MCF 10A (cell line): ENCODE measurements around the gene WDR5. TPM values are rescaled to one million over a fixed set of nuclear protein-coding genes. Genes with fewer than 3 reads are reported as not detected.

ENCODE experiments used
- BruUV-seq: library from RNA; stranded (reverse); fragments of 400-500 nt; replicated peaks from 2 replicates; lab custom pipeline; 2021; lab: Mats Ljungman, UMichigan
- CTCF ChIA-PET: fragments of 300-600 bp; sonication (Branson Sonifier 250); formaldehyde crosslinking; extraction: SDS; loops from one replicate; lab custom pipeline; 2021; ENCODE audit warnings: antibody characterized with exemption, inconsistent platforms; lab: Yijun Ruan, JAX
- POLR2A ChIA-PET: fragments of 300-600, 350-650 bp; sonication (Branson Sonifier 250); formaldehyde crosslinking; extraction: SDS; loops from one replicate; lab custom pipeline; 2020; ENCODE audit warnings: antibody characterized with exemption, inconsistent platforms; lab: Yijun Ruan, JAX
- DNase-seq: peaks from one replicate; pipeline ENCODE4 v3.0.0-alpha.2; 2018; ENCODE audit not compliant: unreplicated experiment
- H3K27ac Mint-ChIP-seq: one replicate; pipeline ENCODE4 v1.8.0; 2022; ENCODE audit warnings: mild to moderate bottlenecking, low read depth, mixed read lengths; ENCODE audit not compliant: unreplicated experiment
- H3K27me3 Mint-ChIP-seq: one replicate; pipeline ENCODE4 v1.8.0; 2022; ENCODE audit warnings: mixed read lengths; ENCODE audit not compliant: insufficient read depth, unreplicated experiment
- H3K36me3 Mint-ChIP-seq: one replicate; pipeline ENCODE4 v1.8.0; 2022; ENCODE audit warnings: mild to moderate bottlenecking, moderate library complexity, mixed read lengths; ENCODE audit not compliant: insufficient read depth, unreplicated experiment
- H3K4me1 Mint-ChIP-seq: one replicate; pipeline ENCODE4 v1.8.0; 2022; ENCODE audit warnings: mixed read lengths; ENCODE audit not compliant: insufficient read depth, unreplicated experiment
- H3K4me3 Mint-ChIP-seq: one replicate; pipeline ENCODE4 v1.8.0; 2022; ENCODE audit warnings: mild to moderate bottlenecking, moderate library complexity, mixed read lengths; ENCODE audit not compliant: unreplicated experiment
- H3K9me3 Mint-ChIP-seq: one replicate; pipeline ENCODE4 v1.8.0; 2022; ENCODE audit warnings: mixed read lengths; ENCODE audit not compliant: unreplicated experiment
- CTCF ChIP-seq: fragments of 200-600 bp; IDR thresholded peaks from one replicate; pipeline ENCODE4 v1.8.0; 2022; ENCODE audit warnings: antibody characterized with exemption, mild to moderate bottlenecking; ENCODE audit not compliant: unreplicated experiment
- intact Hi-C: fragments of 100-400 bp; cut with micrococcal nuclease; formaldehyde crosslinking; loops from 2 replicates; pipeline ENCODE4 v1.14.1; 2022
- total RNA-seq: library from RNA; stranded (reverse); gene quantifications from 2 replicates; pipeline ENCODE4 v1.2.3, GENCODE V29; 2022

WDR5 gene
- total RNA-seq, 1 experiment from 2014 or later, result 43.8 TPM

- BruUV-seq, result no TSS peak
- Mint-ChIP-seq H3K27ac (no peak overlapping the region), H3K27me3 (no peaks in the 10 kb centered on the region), H3K36me3 (no peaks in the 10 kb centered on the region), H3K4me3 (no peak overlapping the region), H3K9me3 (no peaks in the 10 kb centered on the region), H3K4me1 (peaks cover 6% of the 10 kb centered on the region)
- no peak for DNase-seq
- CTCF ChIA-PET, result interaction anchor here (0.6 kb wide), 1 partner anchor 341 kb away, joined by 3 read pairs; no protein-coding TSS in a partner anchor
- intact Hi-C loops, result no loop called here
- POLR2A ChIA-PET, result no interaction called here
- TF ChIP-seq CTCF, result no peak
These were observed 12.1 kb upstream of the WDR5 start for GRCh38 chr9:134123764-134124128.

- Mint-ChIP-seq H3K36me3 (no peaks in the 10 kb centered on the region), H3K4me3 (no peak overlapping the region), H3K4me1 (peaks cover 6% of the 10 kb centered on the region), H3K9me3 (no peaks in the 10 kb centered on the region), H3K27me3 (no peaks in the 10 kb centered on the region), H3K27ac (no peak overlapping the region)
- TF ChIP-seq CTCF, result no peak
- POLR2A ChIA-PET, result interaction anchor here (0.7 kb wide), 1 partner anchor 1374 kb away, joined by 3 read pairs; no protein-coding TSS in a partner anchor
- DNase-seq, result no peak
- no TSS peak for BruUV-seq
- CTCF ChIA-PET, result interaction anchor here (0.6 kb wide), 1 partner anchor 21 kb away, joined by 3 read pairs; no protein-coding TSS in a partner anchor
- intact Hi-C loops, result no loop called here
These were observed 10.3 kb upstream of the WDR5 start for GRCh38 chr9:134125413-134126095.

- BruUV-seq, result no TSS peak
- Mint-ChIP-seq H3K4me3 (no peak overlapping the region), H3K27me3 (no peaks in the 10 kb centered on the region), H3K36me3 (no peaks in the 10 kb centered on the region), H3K27ac (no peak overlapping the region), H3K9me3 (no peaks in the 10 kb centered on the region), H3K4me1 (peaks cover 12% of the 10 kb centered on the region)
- TF ChIP-seq CTCF, result no peak
- DNase-seq, result no peak
- CTCF ChIA-PET, result interaction anchor here (0.6 kb wide), 1 partner anchor 20 kb away, joined by 3 read pairs; no protein-coding TSS in a partner anchor
- POLR2A ChIA-PET, result no interaction called here
- intact Hi-C loops, result no loop called here
These were observed 9.5 kb upstream of the WDR5 start for GRCh38 chr9:134126373-134126772.

- no TSS peak for BruUV-seq
- no peaks in the 10 kb centered on the region for H3K9me3 Mint-ChIP-seq
- ChIA-PET CTCF (no interaction called here), POLR2A (no interaction called here)
- H3K4me1 Mint-ChIP-seq, result peaks cover 17% of the 10 kb centered on the region
- H3K27ac Mint-ChIP-seq, result no peak overlapping the region
- no peak for TF ChIP-seq CTCF
- H3K4me3 Mint-ChIP-seq, result no peak overlapping the region
- H3K27me3 Mint-ChIP-seq, result no peaks in the 10 kb centered on the region
- H3K36me3 Mint-ChIP-seq, result no peaks in the 10 kb centered on the region
- intact Hi-C loops, result no loop called here
- no peak for DNase-seq
These were observed 8.8 kb upstream of the WDR5 start for GRCh38 chr9:134127065-134127580.
